Measurements from ENCODE around the gene APOM. TPM values are rescaled to one million over a fixed set of nuclear protein-coding genes. Genes with fewer than 3 reads are reported as not detected.

APOM gene
- total and polyA plus RNA-seq, 2 of the 4 experiments (the other 2 are of a cell fraction) = 1.4 to 3.8 TPM

GRCh38 chr6:31676322-31676903, 20.7 kb downstream of the APOM start:
- CTCF ChIA-PET = no interaction called here
- BruUV-seq (replicated peaks) = no TSS peak

More at GRCh38 chr6:31676322-31676903, 20.7 kb downstream of the APOM start:
- H3K56ac ChIP-seq (ENCODE audit: extremely low read depth, insufficient read depth, low read length) = no peak overlapping the region
- no peak overlapping the region for H2AK9ac ChIP-seq (replicated peaks; ENCODE audit: low read depth, low read length, poor library complexity)
- no peak overlapping the region for H4K8ac ChIP-seq (ENCODE audit: low read depth in 2 of 2, low read length in 2 of 2)
- H3K27ac ChIP-seq (ENCODE audit: insufficient read depth, low read length) = no peak overlapping the region
- H3K9ac ChIP-seq (ENCODE audit: low read depth, low read length) = no peak overlapping the region
- POLR2A ChIA-PET (ENCODE audit: unreplicated experiment) = no interaction called here
- no peak overlapping the region for H2BK120ac ChIP-seq (ENCODE audit: low read depth, low read length)
- H3K27me3 ChIP-seq (ENCODE audit: control insufficient read depth, insufficient read depth, low read length) = no peaks in the 10 kb centered on the region
- dilution Hi-C loops (cut with HindIII; ENCODE audit: low sequenced_read_pairs, unreplicated experiment) = no loop called here
- DNase-seq (no peak), ATAC-seq (ENCODE audit: low read depth) (no peak)
- H4K20me1 ChIP-seq (ENCODE audit: insufficient read depth, low read length) = no peaks in the 10 kb centered on the region
- no peak overlapping the region for H4K91ac ChIP-seq (ENCODE audit: insufficient read depth, low read depth, low read length)
- H3K36me3 ChIP-seq (ENCODE audit: control insufficient read depth, insufficient read depth, low read length) = peaks cover 20% of the 10 kb centered on the region
- in situ Hi-C loops (cut with MboI; ENCODE audit: low sequenced_read_pairs) = no loop called here
- no peak overlapping the region for H3K14ac ChIP-seq (replicated peaks; ENCODE audit: low read depth, low read length)
- no peak overlapping the region for H3K18ac ChIP-seq (ENCODE audit: low read depth, low read length)
- H3K79me1 ChIP-seq (ENCODE audit: low read depth in 1 of 2, low read length in 2 of 2) = peaks cover 0 to 4% of the 10 kb centered on the region in 2 experiments; a peak in 1 of 4 replicates
- intact Hi-C loops (cut with micrococcal nuclease) = no loop called here
- H3K4ac ChIP-seq (ENCODE audit: low read depth, low read length) = no peak overlapping the region
- peaks cover 7% of the 10 kb centered on the region for H3K4me1 ChIP-seq (ENCODE audit: control insufficient read depth, insufficient read depth, low read length)
- no peak overlapping the region; the same call in 1 of the 2 replicates for H2AK5ac ChIP-seq (ENCODE audit: low read depth, low read length)
- no peak overlapping the region for H2BK5ac ChIP-seq (ENCODE audit: low read depth, low read length, poor library complexity, severe bottlenecking)
- TF ChIP-seq CHD1 (IDR thresholded peaks at IDR 0.05; ENCODE audit: low read depth, low read length) = no peak
- TF ChIP-seq MAZ (IDR thresholded peaks at IDR 0.05; ENCODE audit: borderline replicate concordance, low read depth, low read length) = no peak
- TF ChIP-seq RCOR1 (IDR thresholded peaks at IDR 0.05; ENCODE audit: insufficient replicate concordance, low read length) = no peak
- no peak for TF ChIP-seq RAD21 (IDR thresholded peaks at IDR 0.05; ENCODE audit: low read length)
- no peak for TF ChIP-seq CEBPB (IDR thresholded peaks at IDR 0.05; ENCODE audit: low read depth, low read length)
- no peak for TF ChIP-seq RFX5 (IDR thresholded peaks at IDR 0.05; ENCODE audit: low read depth, low read length)
- TF ChIP-seq BHLHE40 (IDR thresholded peaks at IDR 0.05; ENCODE audit: low read depth, low read length) = no peak
- no peak; the same call in 1 of the 2 replicates for TF ChIP-seq POLR2A (IDR thresholded peaks at IDR 0.05; ENCODE audit: low read depth, low read length)
- TF ChIP-seq, protein P1, sequence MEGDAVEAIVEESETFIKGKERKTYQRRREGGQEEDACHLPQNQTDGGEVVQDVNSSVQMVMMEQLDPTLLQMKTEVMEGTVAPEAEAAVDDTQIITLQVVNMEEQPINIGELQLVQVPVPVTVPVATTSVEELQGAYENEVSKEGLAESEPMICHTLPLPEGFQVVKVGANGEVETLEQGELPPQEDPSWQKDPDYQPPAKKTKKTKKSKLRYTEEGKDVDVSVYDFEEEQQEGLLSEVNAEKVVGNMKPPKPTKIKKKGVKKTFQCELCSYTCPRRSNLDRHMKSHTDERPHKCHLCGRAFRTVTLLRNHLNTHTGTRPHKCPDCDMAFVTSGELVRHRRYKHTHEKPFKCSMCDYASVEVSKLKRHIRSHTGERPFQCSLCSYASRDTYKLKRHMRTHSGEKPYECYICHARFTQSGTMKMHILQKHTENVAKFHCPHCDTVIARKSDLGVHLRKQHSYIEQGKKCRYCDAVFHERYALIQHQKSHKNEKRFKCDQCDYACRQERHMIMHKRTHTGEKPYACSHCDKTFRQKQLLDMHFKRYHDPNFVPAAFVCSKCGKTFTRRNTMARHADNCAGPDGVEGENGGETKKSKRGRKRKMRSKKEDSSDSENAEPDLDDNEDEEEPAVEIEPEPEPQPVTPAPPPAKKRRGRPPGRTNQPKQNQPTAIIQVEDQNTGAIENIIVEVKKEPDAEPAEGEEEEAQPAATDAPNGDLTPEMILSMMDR (conservative IDR thresholded peaks at IDR 0.05; ENCODE audit: low read depth, low read length) = no peak
- TF ChIP-seq MAFK (IDR thresholded peaks at IDR 0.05; ENCODE audit: low read depth, low read length) = no peak
- TF ChIP-seq NFE2L2 (IDR thresholded peaks at IDR 0.05; ENCODE audit: low read depth, low read length) = no peak
- TF ChIP-seq, protein P2, sequence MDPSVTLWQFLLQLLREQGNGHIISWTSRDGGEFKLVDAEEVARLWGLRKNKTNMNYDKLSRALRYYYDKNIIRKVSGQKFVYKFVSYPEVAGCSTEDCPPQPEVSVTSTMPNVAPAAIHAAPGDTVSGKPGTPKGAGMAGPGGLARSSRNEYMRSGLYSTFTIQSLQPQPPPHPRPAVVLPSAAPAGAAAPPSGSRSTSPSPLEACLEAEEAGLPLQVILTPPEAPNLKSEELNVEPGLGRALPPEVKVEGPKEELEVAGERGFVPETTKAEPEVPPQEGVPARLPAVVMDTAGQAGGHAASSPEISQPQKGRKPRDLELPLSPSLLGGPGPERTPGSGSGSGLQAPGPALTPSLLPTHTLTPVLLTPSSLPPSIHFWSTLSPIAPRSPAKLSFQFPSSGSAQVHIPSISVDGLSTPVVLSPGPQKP (IDR thresholded peaks at IDR 0.05; ENCODE audit: borderline replicate concordance, low read depth, low read length) = no peak
- TF ChIP-seq FOS (IDR thresholded peaks at IDR 0.05; ENCODE audit: low read depth, low read length) = no peak
- no peak for TF ChIP-seq SMC3 (IDR thresholded peaks at IDR 0.05; ENCODE audit: low read depth, low read length)
- no peak for TF ChIP-seq MXI1 (IDR thresholded peaks at IDR 0.05; ENCODE audit: borderline replicate concordance, low read depth, low read length)
- TF ChIP-seq, protein P3, sequence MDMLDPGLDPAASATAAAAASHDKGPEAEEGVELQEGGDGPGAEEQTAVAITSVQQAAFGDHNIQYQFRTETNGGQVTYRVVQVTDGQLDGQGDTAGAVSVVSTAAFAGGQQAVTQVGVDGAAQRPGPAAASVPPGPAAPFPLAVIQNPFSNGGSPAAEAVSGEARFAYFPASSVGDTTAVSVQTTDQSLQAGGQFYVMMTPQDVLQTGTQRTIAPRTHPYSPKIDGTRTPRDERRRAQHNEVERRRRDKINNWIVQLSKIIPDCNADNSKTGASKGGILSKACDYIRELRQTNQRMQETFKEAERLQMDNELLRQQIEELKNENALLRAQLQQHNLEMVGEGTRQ (IDR thresholded peaks at IDR 0.05; ENCODE audit: low read depth, low read length) = no peak
- no peak overlapping the region for H4K5ac ChIP-seq (ENCODE audit: low read depth, low read length)
- no peak overlapping the region for H2BK15ac ChIP-seq (ENCODE audit: low read depth, low read length)
- 63% methylated on average over 2 of the region's 4 CpGs; no CpG with 5 or more reads in 1 of the 2 experiments for WGBS, 2 experiments (ENCODE audit: extremely low coverage in 2 of 2, insufficient read length in 1 of 2)
- no peak overlapping the region for H3K4me2 ChIP-seq (ENCODE audit: low read depth, low read length)
- no peak overlapping the region for H3K23ac ChIP-seq (ENCODE audit: low read depth, low read length)
- no peaks in the 10 kb centered on the region for H3K9me3 ChIP-seq (ENCODE audit: control insufficient read depth, insufficient read depth, low read length)
- no peaks in the 10 kb centered on the region for H3K9me1 ChIP-seq (ENCODE audit: insufficient read depth, low read length)
- H2BK20ac ChIP-seq (ENCODE audit: low read depth, low read length) = no peak overlapping the region
- H3K4me3 ChIP-seq (ENCODE audit: insufficient read depth, low read depth, low read length) = no peak overlapping the region
- H2AFZ ChIP-seq (replicated peaks; ENCODE audit: low read length, poor library complexity) = peak overlapping the region; percentile 28

Measured in IMR-90 (cell line).